T follicular helper cell (primary cell): Measurements from ENCODE around the gene PDYN.

ENCODE experiments used
- DNase-seq: peaks from one replicate; pipeline ENCODE4 v3.0.0-alpha.2; 2020; ENCODE audit warnings: low read depth

PDYN gene

DNA sequence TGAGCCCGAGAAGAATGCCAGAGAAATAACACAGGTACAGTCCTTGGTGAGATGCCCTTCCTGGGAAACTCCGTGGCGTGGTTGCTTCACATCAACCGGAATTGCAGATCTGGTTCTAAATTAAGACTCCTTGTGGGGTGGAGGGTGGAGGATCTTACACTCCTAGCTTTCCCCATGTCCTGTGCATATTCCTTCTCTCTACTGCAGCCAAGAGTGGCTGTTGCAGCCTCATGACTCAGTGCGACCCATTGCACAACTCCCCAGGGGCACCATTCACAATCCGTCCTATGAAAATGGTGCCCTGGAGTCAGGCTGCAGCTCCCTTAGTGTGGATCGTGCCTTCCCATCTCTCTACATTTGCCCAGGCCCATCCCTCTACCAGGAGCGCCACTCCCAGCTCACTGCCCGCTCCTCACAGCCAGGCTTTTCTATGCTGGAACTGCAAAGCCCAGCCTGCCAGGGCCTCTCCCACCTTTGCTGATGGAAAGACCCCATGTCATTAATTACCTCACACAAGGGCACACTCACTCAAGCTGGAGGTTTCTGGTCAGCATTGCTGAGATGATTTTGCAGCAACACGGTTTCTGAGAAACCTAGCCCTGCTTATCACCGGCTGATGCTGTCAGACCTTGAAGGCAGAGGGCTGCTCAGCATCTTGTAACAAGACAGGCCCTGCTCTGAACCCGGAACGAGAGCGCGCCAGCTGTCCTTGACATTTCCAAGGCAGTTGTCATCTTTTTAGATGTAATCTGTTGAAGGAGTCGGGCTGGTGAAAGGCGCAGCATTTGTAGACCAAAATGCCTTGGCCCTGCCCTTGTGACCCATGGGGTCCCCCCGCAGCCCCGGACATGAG is 58.9 kb downstream of the PDYN start:
- no peak for DNase-seq

DNA sequence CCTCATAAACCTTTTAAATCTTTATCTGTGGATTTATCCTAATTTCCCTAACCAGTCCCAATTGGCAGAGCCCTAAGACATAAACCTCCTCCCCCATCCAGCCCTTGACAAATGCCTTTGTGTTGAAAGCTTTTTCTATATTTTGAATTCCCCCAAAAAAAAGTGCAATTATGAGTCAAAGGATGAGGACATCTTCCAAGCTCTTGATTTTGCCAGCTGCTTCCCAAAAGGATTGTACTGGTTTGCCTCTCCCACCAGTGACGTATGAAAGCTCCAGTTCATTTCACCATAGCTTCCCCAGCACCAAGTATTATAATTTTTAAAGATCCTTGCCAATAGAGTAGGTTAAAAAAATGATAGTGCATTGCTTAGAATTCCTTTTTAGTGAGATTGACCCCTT is 59.7 kb downstream of the PDYN start:
- DNase-seq: no peak

DNA sequence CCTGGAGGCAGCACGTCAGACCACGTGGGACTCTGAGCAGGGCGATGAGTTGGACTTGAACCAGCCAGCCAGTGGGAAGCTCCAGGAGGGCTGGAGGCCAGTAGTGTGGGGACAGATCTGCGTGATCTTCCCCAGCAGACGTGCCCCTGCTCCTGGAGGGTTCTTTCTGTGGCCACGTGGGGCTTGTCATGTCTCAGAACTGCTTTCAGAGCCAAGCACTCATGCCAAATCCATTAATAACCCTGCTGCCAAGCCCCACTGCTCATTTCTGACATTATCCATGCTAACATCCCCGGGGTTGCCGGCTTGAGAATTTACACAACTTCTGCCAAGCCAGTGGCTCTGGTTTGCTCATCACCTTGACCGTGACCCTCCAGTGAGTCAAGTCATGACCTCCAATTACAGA is 60.4 kb downstream of the PDYN start:
- DNase-seq: no peak

DNA sequence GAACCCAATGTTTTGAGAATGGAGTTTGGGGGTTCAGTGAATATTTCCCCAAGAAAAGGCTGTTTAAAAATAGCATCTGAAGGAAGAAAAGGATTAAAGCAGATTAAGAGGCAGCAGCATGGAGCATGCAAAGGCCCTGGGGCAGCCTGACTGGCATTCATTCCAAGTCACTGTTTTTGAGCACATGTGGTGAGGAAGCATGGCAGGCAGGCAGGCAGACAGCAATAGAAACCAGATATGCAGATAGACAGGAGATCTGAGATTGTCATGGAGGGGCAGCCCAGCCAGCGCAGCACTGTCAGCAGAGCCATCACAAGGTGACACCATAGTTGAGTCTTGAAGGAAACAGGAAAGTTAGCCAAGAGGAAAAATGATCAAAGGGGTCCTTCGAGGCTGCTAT is 60.9 kb downstream of the PDYN start:
- DNase-seq: no peak

DNA sequence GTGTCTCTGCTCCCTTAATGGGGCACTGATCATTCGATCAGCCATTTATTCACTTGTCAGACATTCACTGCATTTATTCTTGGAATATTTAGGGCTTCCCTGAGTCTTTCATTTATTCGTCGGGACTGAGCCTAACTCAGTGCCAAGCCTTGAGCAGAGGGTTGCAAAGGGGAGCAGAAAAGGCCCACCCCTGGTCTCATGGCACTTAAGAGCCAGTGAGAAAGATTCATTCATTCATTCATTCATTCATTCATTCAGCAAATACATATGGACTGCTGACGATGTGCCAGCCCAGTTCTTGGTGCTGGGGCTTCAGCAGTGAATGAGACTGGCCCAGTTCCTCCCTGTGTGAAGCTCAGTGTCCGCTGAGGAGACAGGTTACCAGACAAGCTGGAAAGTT is 62.0 kb downstream of the PDYN start:
- no peak for DNase-seq

DNA sequence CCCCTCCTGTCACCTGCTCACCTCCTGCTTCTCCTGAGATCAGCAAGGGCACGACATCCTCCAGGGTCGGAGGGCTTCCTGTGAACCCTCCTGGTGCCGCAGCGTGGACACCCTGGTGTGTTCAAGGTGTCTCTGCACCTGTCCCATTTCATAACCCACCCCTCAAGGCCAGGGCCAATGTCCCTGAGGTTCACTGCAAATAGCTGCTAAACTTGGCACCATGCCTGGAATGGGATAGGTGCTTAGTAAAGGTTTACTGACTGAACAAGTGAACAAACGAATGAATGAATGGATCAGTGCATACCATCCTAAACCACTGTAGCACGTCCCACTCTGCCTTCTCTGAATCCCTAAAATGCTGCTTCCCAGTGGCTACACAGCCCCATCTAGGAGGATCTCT is 63.7 kb downstream of the PDYN start:
- no peak for DNase-seq

DNA sequence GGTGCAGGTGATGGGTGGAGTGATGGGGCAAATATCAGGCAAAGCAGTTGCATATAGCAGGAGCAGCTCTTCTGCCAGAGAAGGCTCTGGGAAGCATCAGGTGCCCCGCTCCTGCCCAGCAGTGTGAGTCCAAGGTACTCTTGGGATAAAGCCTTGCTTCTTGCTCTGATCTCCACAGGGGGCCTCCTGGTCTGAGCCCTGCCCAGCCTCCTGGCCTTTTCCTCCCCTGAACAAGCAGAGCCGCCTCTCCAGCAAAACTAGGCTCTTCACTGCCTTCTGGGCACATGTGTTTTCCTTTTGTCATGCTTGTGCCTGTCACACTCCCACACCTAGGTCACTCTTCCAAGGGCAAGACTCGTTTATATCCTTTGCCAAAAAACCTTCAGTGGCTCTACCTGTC is 64.4 kb downstream of the PDYN start:
- no peak for DNase-seq

DNA sequence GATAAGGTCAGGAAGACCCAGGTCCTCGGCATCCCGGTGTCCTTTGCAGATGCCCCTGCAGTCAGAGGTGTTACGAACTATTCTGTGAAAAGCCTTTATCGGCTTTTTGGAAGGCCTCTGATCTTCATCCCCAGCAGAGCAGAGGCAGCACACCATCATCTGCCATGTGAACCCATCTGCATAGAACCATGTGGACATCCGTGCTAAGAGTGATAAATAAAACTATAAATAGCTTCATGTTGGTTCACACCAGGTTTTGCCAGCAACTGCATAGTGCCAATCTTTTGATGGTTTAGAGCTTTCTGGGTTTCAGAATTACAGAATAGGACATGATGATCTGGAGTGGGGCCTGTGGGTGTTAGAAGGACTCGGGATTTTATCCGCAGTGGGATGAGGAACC is 65.1 kb downstream of the PDYN start:
- no peak for DNase-seq
